ENCODE measurements around the gene FNDC1.
"Not testable (repeated sequence)": the region's sequence is repeated elsewhere in the genome, so short reads cannot be mapped to it uniquely, and the experiment has no call there.

FNDC1 gene

GRCh38 chr6:159169193-159169555, at the start of gene FNDC1:
FNDC1 (plus strand) TSS chr6:159169400; CDS start chr6:159169597, 197 bp downstream.
- no peak for DNase-seq (ENCODE audit: low read depth)

- no peak for DNase-seq (ENCODE audit: low read depth)
These were observed 49.4 kb upstream of the FNDC1 start for GRCh38 chr6:159119791-159120190.

GRCh38 chr6:159121486-159121885, 47.7 kb upstream of the FNDC1 start:
- DNase-seq (ENCODE audit: low read depth), result no peak

- no peak for DNase-seq (ENCODE audit: low read depth)
These were observed 46.7 kb upstream of the FNDC1 start for GRCh38 chr6:159122453-159122852.

- not testable (repeated sequence) for DNase-seq (ENCODE audit: low read depth)
These were observed 45.4 kb upstream of the FNDC1 start for GRCh38 chr6:159123831-159124230.

- DNase-seq (ENCODE audit: low read depth), result no peak
These were observed 44.1 kb upstream of the FNDC1 start for GRCh38 chr6:159125014-159125609.

GRCh38 chr6:159125951-159126352, 43.2 kb upstream of the FNDC1 start:
- DNase-seq (ENCODE audit: low read depth), result no peak

- DNase-seq (ENCODE audit: low read depth), result no peak
These were observed 42.6 kb upstream of the FNDC1 start for GRCh38 chr6:159126590-159126989.

- no peak for DNase-seq (ENCODE audit: low read depth)
These were observed 41.5 kb upstream of the FNDC1 start for GRCh38 chr6:159127701-159128100.

- no peak for DNase-seq (ENCODE audit: low read depth)
These were observed 40.2 kb upstream of the FNDC1 start for GRCh38 chr6:159128978-159129377.

- no peak for DNase-seq (ENCODE audit: low read depth)
These were observed 38.4 kb upstream of the FNDC1 start for GRCh38 chr6:159130846-159131245.

GRCh38 chr6:159131709-159132108, 37.5 kb upstream of the FNDC1 start:
- DNase-seq (ENCODE audit: low read depth), result no peak

GRCh38 chr6:159132664-159133063, 36.5 kb upstream of the FNDC1 start:
- DNase-seq (ENCODE audit: low read depth), result no peak

- peak; percentile 53 for DNase-seq (ENCODE audit: low read depth)
These were observed 34.4 kb upstream of the FNDC1 start for GRCh38 chr6:159134701-159135364.

- no peak for DNase-seq (ENCODE audit: low read depth)
These were observed 31.5 kb upstream of the FNDC1 start for GRCh38 chr6:159137676-159138075.

- no peak for DNase-seq (ENCODE audit: low read depth)
These were observed 26.7 kb upstream of the FNDC1 start for GRCh38 chr6:159142531-159142930.

GRCh38 chr6:159148641-159149040, 20.6 kb upstream of the FNDC1 start:
- DNase-seq (ENCODE audit: low read depth), result no peak

GRCh38 chr6:159149641-159150040, 19.6 kb upstream of the FNDC1 start:
- no peak for DNase-seq (ENCODE audit: low read depth)

- no peak for DNase-seq (ENCODE audit: low read depth)
These were observed 17.8 kb upstream of the FNDC1 start for GRCh38 chr6:159151266-159151855.

GRCh38 chr6:159152041-159152440, 17.2 kb upstream of the FNDC1 start:
- DNase-seq (ENCODE audit: low read depth), result no peak

- no peak for DNase-seq (ENCODE audit: low read depth)
These were observed 16.4 kb upstream of the FNDC1 start for GRCh38 chr6:159152782-159153181.

GRCh38 chr6:159155679-159156078, 13.5 kb upstream of the FNDC1 start:
- no peak for DNase-seq (ENCODE audit: low read depth)

GRCh38 chr6:159156089-159156488, 13.1 kb upstream of the FNDC1 start:
- no peak for DNase-seq (ENCODE audit: low read depth)

GRCh38 chr6:159157431-159157830, 11.8 kb upstream of the FNDC1 start:
- DNase-seq (ENCODE audit: low read depth), result no peak

Data from stimulated activated CD8-positive, alpha-beta memory T cell treated with anti-CD3 and anti-CD28 coated beads, Interleukin-7, amount 100 ng/mL, for 24 hours (primary cell).